CD8-positive, alpha-beta memory T cell (primary cell): Measurements from ENCODE around the gene PSMG1. TPM values are rescaled to one million over a fixed set of nuclear protein-coding genes. Genes with fewer than 3 reads are reported as not detected.

Source experiments
- CTCF ChIA-PET: fragments of 350-600 bp; sonication (Branson Sonifier 250); formaldehyde crosslinking; loops from one replicate; lab custom pipeline; 2021; ENCODE audit warnings: antibody characterized with exemption; lab: Charles Lee
- POLR2A ChIA-PET: fragments of 350-600 bp; sonication (Branson Sonifier 250); formaldehyde crosslinking; loops from one replicate; lab custom pipeline; 2021; ENCODE audit warnings: antibody characterized with exemption; lab: Charles Lee
- DNase-seq, 5 donors: peaks; one replicate each; pipeline versions ENCODE4 v3.0.0 to v3.0.0-alpha.2; 2020 to 2022; ENCODE audit warnings: mixed read lengths in 1 of 5
- H3K27ac ChIP-seq: one replicate; pipeline ENCODE4 v1.7.0; 2013; ENCODE audit warnings: low read depth, mild to moderate bottlenecking, low read length, moderate library complexity
- H3K27me3 ChIP-seq: 2 replicates; pipeline ENCODE4 v1.7.0; 2013; ENCODE audit warnings: low read length, mild to moderate bottlenecking; ENCODE audit not compliant: insufficient read depth, poor library complexity, severe bottlenecking
- H3K36me3 ChIP-seq: 2 replicates; pipeline ENCODE4 v1.7.0; 2013; ENCODE audit warnings: mild to moderate bottlenecking, low read length, moderate library complexity; ENCODE audit not compliant: insufficient read depth
- H3K4me1 ChIP-seq: 2 replicates; pipeline ENCODE4 v1.7.0; 2013; ENCODE audit warnings: mild to moderate bottlenecking, low read length, moderate library complexity; ENCODE audit not compliant: insufficient read depth
- H3K4me3 ChIP-seq: 2 replicates; pipeline ENCODE4 v1.7.0; 2013; ENCODE audit warnings: mild to moderate bottlenecking, low read length
- H3K9me3 ChIP-seq: 2 replicates; pipeline ENCODE4 v1.7.0; 2013; ENCODE audit warnings: mild to moderate bottlenecking, low read length
- H3K27ac Mint-ChIP-seq, 8 donors: one replicate each; pipeline ENCODE4 v1.8.0; 2020 to 2021; ENCODE audit warnings: mixed read lengths in 8 of 8, mild to moderate bottlenecking in 6 of 8, inconsistent platforms in 3 of 8, moderate library complexity in 3 of 8
- H3K27me3 Mint-ChIP-seq, 2 donors: one replicate each; pipeline ENCODE4 v1.8.0; 2020 to 2021; ENCODE audit warnings: mixed read lengths in 2 of 2, mild to moderate bottlenecking in 1 of 2, moderate library complexity in 1 of 2
- H3K36me3 Mint-ChIP-seq, 3 donors: one replicate each; pipeline ENCODE4 v1.8.0; 2020 to 2021; ENCODE audit warnings: mixed read lengths in 3 of 3, inconsistent platforms in 1 of 3, mild to moderate bottlenecking in 1 of 3
- H3K4me1 Mint-ChIP-seq, 3 donors: one replicate each; pipeline ENCODE4 v1.8.0; 2020 to 2021; ENCODE audit warnings: mixed read lengths in 3 of 3, inconsistent platforms in 1 of 3, mild to moderate bottlenecking in 1 of 3
- H3K4me3 Mint-ChIP-seq, 7 donors: one replicate each; pipeline ENCODE4 v1.8.0; 2020 to 2021; ENCODE audit warnings: mixed read lengths in 7 of 7, mild to moderate bottlenecking in 6 of 7, moderate library complexity in 4 of 7, inconsistent platforms in 2 of 7
- H3K9me3 Mint-ChIP-seq, 5 donors: one replicate each; pipeline ENCODE4 v1.8.0; 2020 to 2022; ENCODE audit warnings: mixed read lengths in 5 of 5, mild to moderate bottlenecking in 3 of 5, moderate library complexity in 2 of 5, inconsistent platforms in 1 of 5
- polyA plus RNA-seq: library from polyadenylated mRNA; unstranded; fragments of 300-500 nt; fragmentation: Illumina TruSeq; gene quantifications from one replicate; pipeline ENCODE4 v1.2.3, GENCODE V29; 2021
- total RNA-seq, 2 experiments: library from RNA; stranded (reverse); gene quantifications; one replicate each; pipeline ENCODE4 v1.2.3, GENCODE V29; 2021

The PSMG1 gene
- total and polyA plus RNA-seq, 3 experiments from 2014 or later, result 37.2 to 105 (median 102) TPM

DNA sequence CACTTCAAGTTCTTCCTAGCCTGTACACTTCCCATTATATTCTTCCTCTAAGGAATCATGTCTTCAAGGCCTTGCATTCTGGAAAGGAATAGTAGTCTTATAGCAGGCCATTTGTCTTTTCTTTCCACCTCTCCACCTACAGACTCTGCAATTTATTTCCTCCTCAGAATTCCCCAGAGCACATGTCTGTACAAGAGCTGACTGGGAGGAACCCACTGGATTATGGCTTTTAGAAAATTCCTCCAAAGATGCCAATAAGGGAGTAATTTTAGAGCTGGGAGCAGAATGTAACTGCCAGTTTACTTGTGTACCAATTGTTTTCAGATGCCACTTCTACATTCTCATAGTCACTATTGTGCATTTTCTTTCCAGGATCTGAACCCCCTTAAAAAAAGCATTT is 3.4 kb upstream of the PSMG1 start:
- Histone ChIP-seq H3K9me3 (no peaks in the 10 kb centered on the region), H3K27me3 (no peaks in the 10 kb centered on the region), H3K4me3 (no peak overlapping the region), H3K36me3 (no peaks in the 10 kb centered on the region), H3K4me1 (peaks cover 12% of the 10 kb centered on the region), H3K27ac (no peak overlapping the region)
- CTCF ChIA-PET, result no interaction called here
- H3K4me3 Mint-ChIP-seq, result peak overlapping the region in 1 of 7 donors; percentile 64
- POLR2A ChIA-PET, result interaction anchor here (0.6 kb wide), 1 partner anchor 420 kb away, joined by 4 read pairs; no protein-coding TSS in a partner anchor
- peaks cover 24 to 46% (median 42%) of the 10 kb centered on the region in 3 donors for H3K4me1 Mint-ChIP-seq
- no peak for DNase-seq
- peaks cover 0 to 15% (median 1%) of the 10 kb centered on the region in 3 donors for H3K36me3 Mint-ChIP-seq
- H3K27me3 Mint-ChIP-seq, result no peaks in the 10 kb centered on the region
- no peaks in the 10 kb centered on the region for H3K9me3 Mint-ChIP-seq
- peak overlapping the region in 6 of 8 donors; percentile 9 to 76 (median 26) for H3K27ac Mint-ChIP-seq

DNA sequence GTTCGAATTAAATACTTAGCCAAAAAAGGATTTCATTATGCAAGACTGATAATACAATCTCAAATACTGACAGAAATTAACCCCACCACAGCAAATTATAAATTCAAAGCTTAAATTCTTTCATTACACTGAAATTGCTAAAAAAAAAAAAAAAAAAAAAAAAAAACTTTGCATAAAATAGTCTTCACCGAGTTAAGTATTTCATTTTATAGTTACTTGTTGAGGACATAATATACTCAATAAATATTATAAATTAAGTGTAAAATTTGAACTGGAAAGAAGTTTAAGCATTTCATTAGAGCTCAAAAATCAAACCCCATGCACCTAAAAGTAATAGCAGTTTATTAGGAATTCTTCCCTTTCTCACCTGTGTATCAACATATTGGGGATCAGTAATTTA is 1.9 kb upstream of the PSMG1 start:
- ChIA-PET POLR2A (interaction anchor here (0.6 kb wide), 1 partner anchor 113 kb away, joined by 3 read pairs; no protein-coding TSS in a partner anchor), CTCF (no interaction called here)
- no peaks in the 10 kb centered on the region for H3K9me3 ChIP-seq
- H3K36me3 ChIP-seq, result peaks cover 5% of the 10 kb centered on the region
- Mint-ChIP-seq H3K27ac (peak overlapping the region in 5 of 8 donors; percentile 50 to 97 (median 82)), H3K4me3 (peak overlapping the region in 5 of 7 donors; percentile 29 to 99 (median 97)), H3K36me3 (peaks cover 0 to 16% (median 3%) of the 10 kb centered on the region in 3 donors), H3K4me1 (peaks cover 34 to 53% (median 50%) of the 10 kb centered on the region in 3 donors), H3K27me3 (no peaks in the 10 kb centered on the region), H3K9me3 (no peaks in the 10 kb centered on the region)
- H3K27me3 ChIP-seq, result no peaks in the 10 kb centered on the region
- no peak overlapping the region for H3K4me3 ChIP-seq
- no peak overlapping the region for H3K27ac ChIP-seq
- DNase-seq, result no peak
- peaks cover 24% of the 10 kb centered on the region for H3K4me1 ChIP-seq

DNA sequence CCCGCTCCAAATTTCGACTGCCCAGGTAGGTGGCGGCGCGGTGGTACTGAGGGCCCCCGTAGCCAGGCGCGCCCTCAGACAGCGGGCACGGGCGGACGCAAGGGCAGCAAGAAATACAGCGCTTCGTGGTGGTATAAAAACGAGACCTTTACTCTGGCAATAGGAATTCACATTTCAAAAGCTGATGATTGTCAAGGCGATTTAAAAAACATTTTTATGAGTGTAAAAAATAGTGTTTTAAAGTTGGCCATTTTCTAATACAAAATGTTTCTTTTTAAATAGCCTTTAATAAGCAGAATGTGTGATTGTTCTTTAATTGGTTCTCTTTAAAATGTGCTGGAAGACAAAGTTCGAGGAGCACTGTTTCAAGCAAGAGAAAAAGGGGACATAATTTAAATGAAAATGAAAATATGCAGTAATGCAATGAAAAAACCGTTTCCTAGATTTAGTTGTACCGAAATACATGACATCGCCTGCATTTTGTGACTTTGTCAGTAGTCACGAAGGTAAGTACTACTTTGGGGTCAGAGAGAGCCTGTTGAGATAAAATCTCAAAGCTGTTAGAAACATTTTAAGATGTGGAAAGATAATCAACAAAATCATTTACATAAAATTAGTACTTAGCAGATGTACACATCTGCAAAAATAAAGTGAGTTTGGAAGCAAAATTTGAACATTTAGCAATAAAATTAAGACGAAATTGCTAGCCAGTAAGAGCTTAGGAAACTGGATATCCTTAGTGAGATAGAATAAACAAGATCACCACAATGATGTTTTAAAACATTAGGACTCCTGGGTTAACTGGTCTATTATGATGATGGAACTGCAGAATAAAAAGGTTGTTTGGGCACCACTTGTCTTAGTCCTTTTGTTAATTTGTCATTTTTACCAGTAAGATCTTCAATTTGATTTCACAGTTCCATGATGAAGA is 1.1 kb upstream of the PSMG1 start:
- Mint-ChIP-seq H3K9me3 (no peaks in the 10 kb centered on the region), H3K36me3 (peaks cover 0 to 21% (median 7%) of the 10 kb centered on the region in 3 donors), H3K27ac (peak overlapping the region; percentile 82 to 97 (median 96)), H3K27me3 (no peaks in the 10 kb centered on the region), H3K4me1 (peaks cover 39 to 56% (median 55%) of the 10 kb centered on the region in 3 donors), H3K4me3 (peak overlapping the region; percentile 96 to 99 (median 97))
- peak overlapping the region; percentile 84 for H3K27ac ChIP-seq
- no peaks in the 10 kb centered on the region for H3K9me3 ChIP-seq
- CTCF ChIA-PET, result interaction anchor here (0.8 to 1.5 kb wide), 5 partner anchors 10 to 207 kb away, joined by 3 to 5 read pairs (median 4); no protein-coding TSS in a partner anchor
- H3K4me1 ChIP-seq, result peaks cover 24% of the 10 kb centered on the region
- H3K36me3 ChIP-seq, result peaks cover 8% of the 10 kb centered on the region
- peak overlapping the region; percentile 81 for H3K4me3 ChIP-seq
- H3K27me3 ChIP-seq, result no peaks in the 10 kb centered on the region
- POLR2A ChIA-PET, result interaction anchor here (0.6 to 2.3 kb wide), 9 partner anchors 8 to 261 kb away, joined by 3 to 20 read pairs (median 4); partner anchors contain the start of gene BRWD1
- no peak for DNase-seq

DNA sequence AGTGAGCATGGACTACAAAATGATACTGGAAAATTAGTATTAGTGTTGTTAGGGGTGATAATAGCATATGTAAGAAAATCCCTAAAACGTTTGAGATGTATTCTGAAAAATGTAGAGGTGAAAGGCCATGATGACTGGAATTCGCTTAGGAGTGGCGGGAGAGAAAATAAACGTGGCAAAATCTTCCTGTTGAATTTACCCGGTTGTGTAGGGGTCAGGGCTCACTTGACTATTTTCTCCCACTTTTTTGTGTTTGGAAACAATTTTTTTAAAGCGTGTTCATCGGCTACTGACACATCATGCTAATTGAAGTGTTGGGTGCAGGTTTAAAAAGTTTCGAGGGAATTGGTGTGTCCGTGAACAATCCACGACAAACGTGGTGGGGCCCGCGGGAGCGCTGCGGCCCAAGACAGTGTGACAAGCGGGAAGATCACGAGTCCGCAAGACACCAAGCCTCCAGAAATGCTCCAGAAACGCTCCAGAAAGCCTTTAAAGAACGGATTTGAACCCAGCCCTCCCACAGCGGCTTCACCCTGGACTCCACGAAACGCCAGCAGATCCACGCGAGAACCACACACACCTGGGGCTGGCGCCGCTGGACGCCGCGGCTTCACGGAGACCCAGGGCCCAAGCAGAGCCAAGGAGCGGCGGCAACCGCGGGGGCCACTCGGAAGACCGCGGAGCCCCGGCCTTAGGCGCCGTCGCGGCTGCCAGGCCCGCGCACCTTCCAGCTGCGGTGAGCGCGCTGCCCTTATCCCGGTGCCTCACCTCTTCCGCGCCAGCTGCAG is 573 bp downstream of the PSMG1 start:
- H3K27me3 ChIP-seq, result no peaks in the 10 kb centered on the region
- Mint-ChIP-seq H3K4me1 (peaks cover 39 to 59% (median 54%) of the 10 kb centered on the region in 3 donors), H3K4me3 (peak overlapping the region; percentile 96 to 99 (median 97)), H3K36me3 (peaks cover 0 to 32% (median 13%) of the 10 kb centered on the region in 3 donors), H3K27ac (peak overlapping the region; percentile 82 to 97 (median 96)), H3K27me3 (no peaks in the 10 kb centered on the region), H3K9me3 (no peaks in the 10 kb centered on the region)
- DNase-seq, result peak in 2 of 5 donors; percentile 1 to 48
- peaks cover 24% of the 10 kb centered on the region for H3K4me1 ChIP-seq
- peaks cover 8% of the 10 kb centered on the region for H3K36me3 ChIP-seq
- CTCF ChIA-PET, result interaction anchor here (0.9 to 1.1 kb wide), 3 partner anchors 18 to 209 kb away, joined by 3 to 5 read pairs (median 4); no protein-coding TSS in a partner anchor
- H3K27ac ChIP-seq, result peak overlapping the region; percentile 84
- H3K9me3 ChIP-seq, result no peaks in the 10 kb centered on the region
- POLR2A ChIA-PET, result interaction anchor here (0.6 to 2.3 kb wide), 8 partner anchors 112 to 1877 kb away, joined by 3 to 20 read pairs (median 7); partner anchors contain the start of gene BRWD1
- H3K4me3 ChIP-seq, result peak overlapping the region; percentile 81

DNA sequence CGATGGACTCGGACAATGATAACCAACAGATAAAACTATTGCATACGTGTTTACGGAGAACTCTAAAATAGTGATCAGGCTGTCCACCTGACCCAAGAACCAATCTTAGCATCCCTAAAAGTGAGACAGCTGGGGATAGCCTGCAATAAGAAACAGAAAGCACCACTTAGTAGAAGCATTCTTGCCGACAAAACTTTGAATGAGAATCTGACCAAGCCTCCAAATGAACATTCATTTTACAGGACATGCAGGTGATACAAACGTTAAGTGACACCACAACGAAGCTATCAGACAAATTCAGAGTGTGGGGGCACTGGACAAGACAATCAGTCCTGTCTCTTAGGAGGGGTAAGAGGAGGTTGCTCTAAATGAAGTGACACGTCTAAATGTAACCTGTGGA is 1.2 kb downstream of the PSMG1 start:
- Mint-ChIP-seq H3K27ac (peak overlapping the region; percentile 70 to 96 (median 92)), H3K27me3 (no peaks in the 10 kb centered on the region), H3K4me3 (peak overlapping the region; percentile 96 to 99 (median 97)), H3K4me1 (peaks cover 39 to 56% (median 52%) of the 10 kb centered on the region in 3 donors), H3K9me3 (no peaks in the 10 kb centered on the region), H3K36me3 (peaks cover 0 to 33% (median 13%) of the 10 kb centered on the region in 3 donors)
- H3K4me3 ChIP-seq, result peak overlapping the region; percentile 81
- no peaks in the 10 kb centered on the region for H3K9me3 ChIP-seq
- no peaks in the 10 kb centered on the region for H3K27me3 ChIP-seq
- POLR2A ChIA-PET, result no interaction called here
- CTCF ChIA-PET, result no interaction called here
- H3K27ac ChIP-seq, result no peak overlapping the region
- no peak for DNase-seq
- peaks cover 24% of the 10 kb centered on the region for H3K4me1 ChIP-seq
- peaks cover 13% of the 10 kb centered on the region for H3K36me3 ChIP-seq

DNA sequence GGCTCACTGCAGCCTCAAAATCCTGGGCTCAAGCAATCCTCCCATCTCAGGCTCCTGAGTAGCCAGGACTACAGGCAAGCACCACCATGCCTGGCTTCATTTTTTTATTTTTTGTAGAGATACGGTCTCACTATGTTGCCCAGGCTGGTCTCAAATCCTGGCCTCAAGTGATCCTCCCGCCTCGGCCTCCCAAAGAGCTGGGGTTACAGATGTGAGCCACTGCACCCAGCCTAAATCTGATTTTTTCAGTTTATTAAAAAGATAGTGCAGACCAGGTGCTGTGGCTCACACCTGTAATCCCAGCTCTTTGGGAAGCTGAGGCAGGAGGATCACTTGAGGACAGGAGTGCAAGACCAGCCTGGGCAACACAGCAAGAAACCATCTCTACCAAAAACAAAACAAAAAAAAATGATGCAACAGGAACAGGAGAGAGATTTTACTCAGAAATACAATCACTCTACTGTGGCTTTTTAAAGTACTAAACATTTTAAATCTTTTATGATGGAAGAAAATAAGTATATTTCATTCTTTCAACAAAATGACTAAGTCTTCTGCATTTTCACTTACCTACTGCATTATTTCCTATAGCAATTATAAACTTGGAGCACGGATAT is 1.9 kb downstream of the PSMG1 start:
- H3K27ac Mint-ChIP-seq, result peak overlapping the region in 4 of 8 donors; percentile 9 to 82 (median 26)
- H3K4me1 ChIP-seq, result peaks cover 24% of the 10 kb centered on the region
- DNase-seq, result no peak
- H3K4me3 Mint-ChIP-seq, result peak overlapping the region; percentile 20 to 99 (median 97)
- no peaks in the 10 kb centered on the region for H3K9me3 ChIP-seq
- peaks cover 13% of the 10 kb centered on the region for H3K36me3 ChIP-seq
- ChIA-PET POLR2A (no interaction called here), CTCF (interaction anchor here (0.8 kb wide), 1 partner anchor 9 kb away, joined by 3 read pairs; no protein-coding TSS in a partner anchor)
- no peak overlapping the region for H3K4me3 ChIP-seq
- H3K9me3 Mint-ChIP-seq, result no peaks in the 10 kb centered on the region
- H3K27me3 Mint-ChIP-seq, result no peaks in the 10 kb centered on the region
- no peak overlapping the region for H3K27ac ChIP-seq
- H3K27me3 ChIP-seq, result no peaks in the 10 kb centered on the region
- H3K36me3 Mint-ChIP-seq, result peaks cover 0 to 38% (median 13%) of the 10 kb centered on the region in 3 donors
- peaks cover 36 to 49% (median 45%) of the 10 kb centered on the region in 3 donors for H3K4me1 Mint-ChIP-seq

DNA sequence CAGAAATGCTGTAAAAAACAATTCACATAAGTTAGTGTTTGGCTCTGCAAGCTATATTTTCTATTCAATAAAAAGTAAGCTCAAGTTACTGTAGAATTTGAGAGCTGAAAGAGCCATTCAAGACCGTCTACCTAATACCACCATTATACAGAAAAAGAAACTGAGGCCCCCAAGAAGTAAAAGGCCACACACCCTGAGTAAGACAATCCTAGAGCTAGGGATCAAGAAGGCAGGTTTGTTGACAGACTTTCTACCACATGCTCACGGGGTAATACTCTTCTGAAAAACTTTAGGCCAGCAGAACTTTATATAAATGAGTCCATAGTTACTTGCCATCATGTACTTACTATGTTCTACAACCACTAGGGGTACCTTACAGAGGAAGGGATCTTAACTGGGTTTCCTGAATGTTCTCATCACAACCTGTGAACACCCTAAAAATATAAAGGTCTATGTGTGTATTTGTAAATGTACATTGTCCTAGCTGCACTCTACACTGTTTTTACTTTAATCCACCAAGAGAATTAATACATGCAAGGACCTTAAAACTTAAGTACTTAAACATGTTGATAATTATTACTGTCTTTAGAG is 2.7 kb downstream of the PSMG1 start:
- no peaks in the 10 kb centered on the region for H3K9me3 ChIP-seq
- peak overlapping the region in 4 of 7 donors; percentile 20 to 90 (median 46) for H3K4me3 Mint-ChIP-seq
- H3K36me3 Mint-ChIP-seq, result peaks cover 5 to 45% (median 15%) of the 10 kb centered on the region in 3 donors
- ChIA-PET CTCF (interaction anchor here (0.8 kb wide), 1 partner anchor 8 kb away, joined by 3 read pairs; no protein-coding TSS in a partner anchor), POLR2A (no interaction called here)
- H3K27me3 Mint-ChIP-seq, result no peaks in the 10 kb centered on the region
- peaks cover 24% of the 10 kb centered on the region for H3K4me1 ChIP-seq
- H3K27ac Mint-ChIP-seq, result peak overlapping the region in 5 of 8 donors; percentile 6 to 70 (median 27)
- H3K27me3 ChIP-seq, result no peaks in the 10 kb centered on the region
- peaks cover 13% of the 10 kb centered on the region for H3K36me3 ChIP-seq
- H3K27ac ChIP-seq, result no peak overlapping the region
- peaks cover 39 to 52% (median 43%) of the 10 kb centered on the region in 3 donors for H3K4me1 Mint-ChIP-seq
- no peak for DNase-seq
- no peak overlapping the region for H3K4me3 ChIP-seq
- H3K9me3 Mint-ChIP-seq, result no peaks in the 10 kb centered on the region
